D721Med (cell line): Measurements from ENCODE around the gene CD180.

ENCODE experiments used
- DNase-seq: peaks from one replicate; pipeline ENCODE4 v3.0.0; 2011; ENCODE audit warnings: low spot score; ENCODE audit not compliant: insufficient read length
- FAIRE-seq: peaks from 2 replicates; lab custom pipeline; 2011; peaks lifted over from hg19 to GRCh38; lab: Jason Lieb, UNC
- TF ChIP-seq, protein P1 (sequence below): IDR thresholded peaks from 2 replicates; pipeline ENCODE4 v1.5.1; 2012; ENCODE audit warnings: mild to moderate bottlenecking, control low read depth; ENCODE audit not compliant: insufficient read depth; ENCODE audit errors: missing control alignments

The CD180 gene

DNA sequence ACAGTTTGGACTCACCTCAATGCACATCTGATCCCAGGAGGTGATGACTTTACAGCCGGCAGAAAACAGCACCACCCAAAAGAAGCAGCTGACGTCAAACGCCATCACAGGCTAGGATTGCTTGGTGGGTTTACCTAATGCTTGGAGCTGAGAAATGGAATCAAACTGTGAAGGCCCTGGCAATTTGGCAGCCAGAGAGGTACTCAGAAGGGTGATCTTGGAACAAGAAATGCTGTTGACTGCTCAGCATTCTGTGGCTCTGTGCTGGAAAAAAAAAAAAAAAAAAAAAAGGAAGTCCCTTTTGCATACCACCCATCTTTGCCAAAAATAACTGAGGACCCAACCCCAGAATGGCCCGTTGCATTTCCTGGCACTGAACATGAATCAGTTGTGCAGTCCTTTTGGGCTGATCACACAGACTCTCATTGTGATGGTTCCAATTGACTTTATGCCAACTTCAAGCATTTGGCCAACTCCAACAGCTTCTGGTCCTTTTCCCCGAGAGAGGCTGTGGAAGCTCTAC is at the start of gene CD180:
TSS of gene CD180 (minus strand) at position 263 of the 523 bp plus-strand sequence. CDS start at position 105, 158 bp downstream.
- DNase-seq (no peak), FAIRE-seq (no peak)
- TF ChIP-seq, protein P1, sequence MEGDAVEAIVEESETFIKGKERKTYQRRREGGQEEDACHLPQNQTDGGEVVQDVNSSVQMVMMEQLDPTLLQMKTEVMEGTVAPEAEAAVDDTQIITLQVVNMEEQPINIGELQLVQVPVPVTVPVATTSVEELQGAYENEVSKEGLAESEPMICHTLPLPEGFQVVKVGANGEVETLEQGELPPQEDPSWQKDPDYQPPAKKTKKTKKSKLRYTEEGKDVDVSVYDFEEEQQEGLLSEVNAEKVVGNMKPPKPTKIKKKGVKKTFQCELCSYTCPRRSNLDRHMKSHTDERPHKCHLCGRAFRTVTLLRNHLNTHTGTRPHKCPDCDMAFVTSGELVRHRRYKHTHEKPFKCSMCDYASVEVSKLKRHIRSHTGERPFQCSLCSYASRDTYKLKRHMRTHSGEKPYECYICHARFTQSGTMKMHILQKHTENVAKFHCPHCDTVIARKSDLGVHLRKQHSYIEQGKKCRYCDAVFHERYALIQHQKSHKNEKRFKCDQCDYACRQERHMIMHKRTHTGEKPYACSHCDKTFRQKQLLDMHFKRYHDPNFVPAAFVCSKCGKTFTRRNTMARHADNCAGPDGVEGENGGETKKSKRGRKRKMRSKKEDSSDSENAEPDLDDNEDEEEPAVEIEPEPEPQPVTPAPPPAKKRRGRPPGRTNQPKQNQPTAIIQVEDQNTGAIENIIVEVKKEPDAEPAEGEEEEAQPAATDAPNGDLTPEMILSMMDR = no peak

DNA sequence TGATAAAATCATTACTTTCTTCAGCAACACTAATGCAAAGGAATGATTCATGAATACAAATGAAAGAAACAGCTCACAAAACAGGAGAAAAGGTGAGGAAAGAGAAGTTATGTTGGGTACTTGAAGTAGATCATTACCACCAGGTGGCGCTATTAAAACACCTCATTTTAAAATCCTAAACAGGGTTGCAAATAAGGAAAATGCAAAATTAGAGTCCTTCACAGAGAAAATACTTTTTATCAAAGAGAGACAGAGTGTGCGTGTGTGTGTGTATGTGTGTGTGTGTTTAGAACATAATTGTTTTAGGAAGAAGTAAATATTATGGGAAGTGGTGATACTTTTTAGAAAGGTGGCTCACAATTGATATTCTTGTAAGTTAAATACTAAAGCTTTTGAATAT is 49.5 kb upstream of the CD180 start:
- DNase-seq (no peak), FAIRE-seq (peak; percentile 79)

DNA sequence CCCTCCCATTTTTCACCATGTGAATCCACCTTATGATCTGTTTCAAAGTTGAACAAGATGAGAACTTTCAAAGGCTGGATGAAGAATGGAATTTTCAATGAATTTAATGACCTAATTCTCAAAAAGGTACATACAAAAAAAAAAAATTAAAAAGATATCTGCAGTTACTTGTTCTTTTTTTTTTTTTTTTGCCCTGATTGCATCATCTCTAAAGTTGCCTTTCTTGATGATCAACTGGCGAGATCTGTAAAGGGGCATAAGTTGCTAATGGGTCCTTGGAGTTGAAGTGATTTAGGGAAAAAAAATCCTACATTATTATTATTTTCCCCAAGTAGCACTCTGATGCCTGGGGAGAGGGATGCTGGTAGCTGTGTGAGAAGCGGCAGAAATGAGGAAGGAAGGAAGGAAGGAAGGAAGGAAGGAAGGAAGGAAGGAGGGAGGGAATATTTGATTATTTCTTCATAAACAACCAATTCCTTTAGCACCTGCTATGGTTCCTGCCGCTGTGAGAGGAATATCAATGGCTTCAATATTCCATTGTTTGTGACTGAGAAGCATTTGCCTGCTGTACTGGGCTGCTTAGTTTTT is 48.8 kb upstream of the CD180 start:
- no peak for FAIRE-seq
- DNase-seq = no peak
- TF ChIP-seq, protein P1 = no peak

More for the DNA sequence above, 49.5 kb upstream of the CD180 start:
- TF ChIP-seq, protein P1 = peak; percentile 73

DNA sequence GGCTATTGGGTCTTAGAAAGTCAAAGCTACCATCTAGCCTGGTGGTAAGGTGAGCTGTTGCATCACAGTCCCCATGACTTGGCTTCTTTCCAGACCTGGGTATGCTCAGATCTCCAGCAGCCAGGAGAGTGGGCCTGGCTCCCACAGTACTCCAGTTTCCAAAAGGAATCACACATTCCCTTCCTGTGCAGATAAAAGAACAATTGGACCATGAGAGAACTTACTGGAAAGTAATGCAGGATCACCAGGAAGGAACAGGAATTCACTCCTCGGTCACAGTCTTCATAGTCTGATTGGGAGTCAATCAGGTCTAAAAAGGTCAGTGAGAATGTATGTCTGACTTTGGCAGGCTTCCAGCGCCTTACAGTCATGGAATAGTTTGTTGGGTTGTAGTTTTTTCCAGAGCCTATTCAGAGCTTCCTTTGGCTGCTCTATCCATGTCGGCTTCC is 47.8 kb upstream of the CD180 start:
- TF ChIP-seq, protein P1 = no peak
- no peak for FAIRE-seq
- no peak for DNase-seq

DNA sequence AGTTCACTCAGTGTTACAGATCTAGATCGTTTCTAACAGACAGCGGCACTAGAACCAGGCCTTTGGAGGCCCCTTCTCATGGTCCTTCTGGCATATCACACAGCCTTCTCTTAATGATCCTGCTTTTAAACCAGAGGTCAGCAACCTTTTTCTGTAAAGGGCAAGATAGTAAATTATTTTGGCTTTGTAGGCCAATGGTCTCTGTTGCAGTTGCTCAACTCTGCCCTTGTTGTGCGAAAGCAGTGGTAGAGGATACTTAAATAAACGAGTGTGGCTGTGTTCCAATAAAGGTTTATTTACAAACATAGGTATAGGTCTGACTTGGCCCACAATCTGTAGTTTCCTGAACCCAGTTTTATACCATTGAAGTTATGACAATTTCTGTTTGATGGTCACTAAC is 47.3 kb upstream of the CD180 start:
- TF ChIP-seq, protein P1 = no peak
- no peak for FAIRE-seq
- no peak for DNase-seq

DNA sequence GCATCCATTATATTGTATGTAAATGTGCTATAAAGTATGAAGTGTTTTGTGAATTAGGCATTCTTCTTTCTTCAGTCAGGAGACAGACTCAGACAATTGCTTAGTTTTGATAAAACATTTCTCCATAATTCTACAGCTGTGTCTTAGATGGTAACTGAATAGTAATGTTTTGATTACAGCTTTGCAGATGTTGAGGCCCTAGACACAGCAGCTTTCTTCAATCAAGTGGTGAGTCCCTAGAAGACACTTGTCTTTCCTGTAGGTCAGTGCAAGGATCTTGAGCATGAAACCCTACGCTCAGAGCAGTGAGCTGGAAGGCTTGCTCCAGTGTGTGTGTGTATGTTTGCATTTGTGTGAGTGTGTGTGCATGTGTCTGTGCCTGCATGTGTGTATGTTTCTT is 46.8 kb upstream of the CD180 start:
- FAIRE-seq (no peak), DNase-seq (no peak)
- TF ChIP-seq, protein P1 = no peak

DNA sequence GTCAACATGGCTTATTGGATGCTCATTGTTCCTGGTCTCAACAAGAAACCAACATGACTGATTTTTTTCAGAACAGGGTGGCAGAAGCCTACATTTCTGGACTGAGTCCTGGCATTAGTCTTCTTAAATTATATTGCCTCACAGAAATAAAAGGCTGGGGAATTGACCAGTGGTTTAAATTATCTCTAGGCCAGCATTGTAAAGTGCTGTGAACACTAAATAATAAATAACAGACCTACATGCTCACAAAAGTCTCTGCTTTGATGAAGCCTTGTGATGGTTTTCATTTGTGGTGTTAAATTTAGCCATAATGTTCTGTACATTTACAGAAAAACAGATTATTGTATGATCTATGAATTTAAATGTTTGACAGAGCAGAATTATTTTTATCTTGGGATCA is 44.7 kb upstream of the CD180 start:
- FAIRE-seq (no peak), DNase-seq (no peak)
- TF ChIP-seq, protein P1 = no peak
